ENCODE results near the gene BMP6. TPM values are rescaled to one million over a fixed set of nuclear protein-coding genes. Genes with fewer than 3 reads are reported as not detected.

Gene BMP6
- total and polyA plus RNA-seq, 2 of the 8 experiments (the other 6 are each of a cell fraction or from before 2014, with no cell fraction given) = 2.0 to 2.1 TPM

DNA sequence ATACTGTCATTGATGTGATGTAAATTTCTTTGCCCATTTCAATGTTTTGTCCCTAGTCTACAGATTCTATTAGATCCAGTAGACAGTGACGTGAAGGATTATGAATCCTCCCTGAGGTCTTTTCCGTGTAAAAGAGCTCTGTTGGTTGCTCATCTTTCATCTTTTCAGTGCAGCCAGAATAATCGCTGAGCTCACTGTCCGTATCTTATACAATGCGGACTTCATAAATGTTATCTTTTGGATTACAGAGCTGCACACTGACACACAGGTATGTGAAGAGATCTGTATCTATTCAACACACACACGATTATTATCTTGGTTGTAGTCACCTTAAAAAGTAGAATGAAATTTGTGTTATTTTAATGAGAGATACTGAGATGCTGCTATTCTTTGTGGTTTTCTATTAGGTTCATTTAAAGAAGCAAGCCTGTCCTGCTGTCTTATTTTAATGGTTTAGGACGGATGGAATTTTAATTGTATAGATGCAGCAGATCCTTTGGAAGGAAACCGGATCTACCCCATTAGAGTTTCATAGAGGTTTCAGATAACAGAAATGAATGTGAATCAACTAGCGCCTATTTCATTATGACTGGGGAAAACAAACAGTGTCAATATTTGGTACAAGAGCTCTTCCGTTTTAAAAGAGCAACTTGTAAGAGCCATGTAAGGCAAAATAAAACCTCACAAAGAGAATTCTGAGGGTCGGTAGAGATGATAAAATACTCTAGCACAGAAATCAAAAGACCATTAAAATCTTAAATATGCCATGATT lies 79.4 kb downstream of the BMP6 start (continued):
- TF ChIP-seq EZH2 (IDR thresholded peaks at IDR 0.05; ENCODE audit: low read depth, low read length, severe bottlenecking) = no peak
- no peak for TF ChIP-seq POU5F1 (IDR thresholded peaks at IDR 0.05; ENCODE audit: low read depth, low read length)
- no peak for TF ChIP-seq CBX5 (IDR thresholded peaks at IDR 0.05; ENCODE audit: low read depth, low read length)
- no peak for TF ChIP-seq RBBP5 (IDR thresholded peaks at IDR 0.05; ENCODE audit: borderline replicate concordance, low read depth, low read length)
- no peak for TF ChIP-seq GTF2F1 (IDR thresholded peaks at IDR 0.05; ENCODE audit: borderline replicate concordance, low read depth, low read length)
- TF ChIP-seq CTBP2 (IDR thresholded peaks at IDR 0.05; ENCODE audit: borderline replicate concordance, insufficient read depth, insufficient read length, low read length) = no peak

All from H1 (cell line).